Activated T-cell treated with anti-CD3 and anti-CD28 coated beads, Interleukin-2, amount 50 U/mL, for 4 hours (primary cell): ENCODE data around the gene MYOM3. TPM values are rescaled to one million over a fixed set of nuclear protein-coding genes. Genes with fewer than 3 reads are reported as not detected.
"Not testable (repeated sequence)": the region's sequence is repeated elsewhere in the genome, so short reads cannot be mapped to it uniquely, and the experiment has no call there.

Experiments used
- ATAC-seq, 2 donors: fragments of 200-7000 bp; cut with Tn5 transposase; one replicate each; pipeline ENCODE4 v1.10.0; 2021
- DNase-seq: peaks from one replicate; pipeline ENCODE4 v3.0.0-alpha.2; 2020
- H3K27me3 Mint-ChIP-seq: one replicate; pipeline ENCODE4 v1.8.0; 2021; ENCODE audit warnings: low read depth, mixed read lengths
- H3K36me3 Mint-ChIP-seq: one replicate; pipeline ENCODE4 v1.8.0; 2022; ENCODE audit warnings: mixed read lengths; ENCODE audit not compliant: insufficient read depth
- H3K4me1 Mint-ChIP-seq: one replicate; pipeline ENCODE4 v1.8.0; 2021; ENCODE audit warnings: low read depth, mixed read lengths
- H3K4me3 Mint-ChIP-seq: one replicate; pipeline ENCODE4 v1.8.0; 2021; ENCODE audit warnings: mild to moderate bottlenecking, moderate library complexity, mixed read lengths
- H3K9me3 Mint-ChIP-seq: one replicate; pipeline ENCODE4 v1.8.0; 2021; ENCODE audit warnings: mixed read lengths
- total RNA-seq, 3 donors: library from RNA; stranded (reverse); gene quantifications; one replicate each; pipeline ENCODE4 v1.2.1, GENCODE V29; 2021

The MYOM3 gene
- total RNA-seq, 3 donors from 2014 or later = not detected

DNA sequence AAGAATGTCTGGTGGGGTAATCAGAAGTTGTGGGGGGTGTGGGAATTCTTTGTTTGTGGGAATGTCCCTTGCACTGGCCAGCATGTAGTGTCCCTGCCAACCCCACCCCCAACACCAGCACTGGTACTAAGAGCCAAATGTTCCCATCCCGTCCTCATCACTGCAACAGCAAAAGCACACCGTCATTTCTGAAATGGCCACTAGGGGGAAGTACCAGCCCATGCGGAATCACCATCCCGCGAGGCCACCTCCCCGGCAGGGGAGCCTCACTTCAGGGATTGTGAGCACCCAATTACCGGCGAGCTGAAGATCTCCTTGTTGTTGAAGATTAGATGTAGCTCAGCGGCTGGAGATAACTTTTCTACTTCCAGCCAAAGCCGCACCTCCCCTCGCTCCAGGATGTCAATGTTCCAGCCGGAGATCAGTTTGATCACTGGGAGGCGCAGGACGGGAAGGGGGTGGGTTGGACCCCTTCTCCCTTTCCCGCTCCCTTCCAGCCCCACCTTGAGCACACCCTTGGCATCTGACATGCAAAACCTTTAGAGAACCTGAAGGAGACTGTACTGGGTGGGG is 41.0 kb downstream of the MYOM3 start:
- peaks cover 8% of the 10 kb centered on the region for H3K27me3 Mint-ChIP-seq
- H3K9me3 Mint-ChIP-seq = no peaks in the 10 kb centered on the region
- ATAC-seq = peak; percentile 92 to 94
- no peak overlapping the region for H3K4me3 Mint-ChIP-seq
- H3K36me3 Mint-ChIP-seq = no peaks in the 10 kb centered on the region
- peaks cover 4% of the 10 kb centered on the region for H3K4me1 Mint-ChIP-seq
- DNase-seq = peak; percentile 63

DNA sequence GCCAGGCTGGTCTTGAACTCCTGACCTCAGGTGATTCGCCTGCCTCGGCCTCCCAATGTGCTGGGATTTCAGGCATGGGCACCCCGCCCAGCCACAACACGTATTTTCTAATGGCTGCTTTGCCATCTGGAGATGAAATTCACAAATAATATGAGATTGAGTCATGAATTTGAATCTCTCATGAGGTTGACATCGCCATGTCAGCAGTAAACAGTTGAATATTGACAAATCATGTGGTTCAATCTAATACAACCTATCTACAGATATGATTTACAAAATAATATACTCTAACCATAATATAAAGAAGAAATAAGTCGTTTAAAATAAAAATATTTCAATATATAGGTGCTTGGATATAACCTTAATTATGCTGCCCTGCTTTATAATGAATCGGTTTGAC is 42.1 kb downstream of the MYOM3 start:
- no peak for DNase-seq
- no peaks in the 10 kb centered on the region for H3K9me3 Mint-ChIP-seq
- H3K4me1 Mint-ChIP-seq = peaks cover 4% of the 10 kb centered on the region
- no peak for ATAC-seq
- peaks cover 8% of the 10 kb centered on the region for H3K27me3 Mint-ChIP-seq
- H3K4me3 Mint-ChIP-seq = no peak overlapping the region
- no peaks in the 10 kb centered on the region for H3K36me3 Mint-ChIP-seq

DNA sequence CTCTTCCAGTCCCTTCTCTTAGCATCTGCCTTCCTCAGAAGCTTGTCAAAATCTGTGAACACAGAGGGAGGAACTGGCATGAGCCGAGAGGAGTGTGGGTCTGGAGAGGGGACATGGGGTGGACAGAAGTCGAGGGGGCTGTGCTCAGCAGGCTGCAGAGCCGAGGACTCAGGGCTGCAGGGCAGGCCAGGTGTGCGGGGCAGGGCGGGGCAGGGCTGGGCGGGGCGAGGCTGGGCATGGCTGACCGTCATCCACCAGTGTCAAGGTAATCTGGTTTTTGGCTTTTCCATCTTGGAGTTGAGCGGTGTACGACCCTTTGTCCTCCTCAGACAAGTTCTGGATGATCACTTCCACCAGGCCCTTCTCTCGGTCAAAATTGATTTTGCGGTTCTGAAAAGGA is 44.0 kb downstream of the MYOM3 start:
- H3K4me3 Mint-ChIP-seq = no peak overlapping the region
- H3K9me3 Mint-ChIP-seq = no peaks in the 10 kb centered on the region
- peaks cover 4% of the 10 kb centered on the region for H3K4me1 Mint-ChIP-seq
- ATAC-seq (no peak), DNase-seq (no peak)
- H3K36me3 Mint-ChIP-seq = no peaks in the 10 kb centered on the region
- H3K27me3 Mint-ChIP-seq = peaks cover 8% of the 10 kb centered on the region

DNA sequence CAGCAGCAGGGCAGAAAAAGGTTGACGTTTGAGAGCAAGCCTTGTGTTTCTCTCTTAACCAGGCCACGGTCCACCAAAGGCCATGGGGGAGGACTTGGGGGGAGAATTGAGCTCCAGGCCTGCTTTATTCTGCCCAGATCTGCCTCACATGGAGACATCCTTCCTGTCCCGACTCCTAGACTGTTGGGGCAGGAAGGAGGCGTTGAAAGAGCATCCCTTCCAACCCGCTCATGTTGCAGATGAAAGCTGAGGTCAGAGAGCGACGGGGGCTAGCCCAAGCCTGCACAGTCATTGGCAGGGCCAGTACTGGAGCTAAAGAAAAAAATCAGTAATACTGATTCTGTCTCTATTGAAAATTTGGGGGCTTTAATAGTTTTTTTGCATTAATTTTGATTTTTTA is 46.6 kb downstream of the MYOM3 start:
- no peak overlapping the region for H3K4me3 Mint-ChIP-seq
- peaks cover 8% of the 10 kb centered on the region for H3K9me3 Mint-ChIP-seq
- no peak for DNase-seq
- ATAC-seq = no peak
- H3K36me3 Mint-ChIP-seq = no peaks in the 10 kb centered on the region
- H3K27me3 Mint-ChIP-seq = peaks cover 8% of the 10 kb centered on the region
- H3K4me1 Mint-ChIP-seq = no peaks in the 10 kb centered on the region

DNA sequence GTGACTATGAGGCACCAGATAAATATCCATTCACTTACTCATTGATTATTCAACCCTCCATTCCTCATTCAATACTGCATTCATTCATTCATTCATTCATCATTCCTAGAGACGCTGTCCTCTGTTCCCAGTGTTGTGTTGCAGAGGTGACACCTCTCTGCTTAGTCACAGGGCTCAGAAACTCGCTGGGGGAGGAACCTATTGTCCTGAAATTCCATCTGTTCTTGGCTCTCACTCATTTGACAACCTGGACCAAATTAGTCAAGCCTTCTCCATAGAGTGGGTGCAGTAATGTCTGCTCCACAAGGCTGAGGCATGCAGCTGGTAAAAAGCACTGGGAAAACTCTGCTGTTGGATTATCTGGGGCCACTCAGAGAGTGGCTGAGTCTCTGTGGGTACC is 49.7 kb downstream of the MYOM3 start:
- no peaks in the 10 kb centered on the region for H3K36me3 Mint-ChIP-seq
- H3K4me1 Mint-ChIP-seq = no peaks in the 10 kb centered on the region
- DNase-seq (no peak), ATAC-seq (no peak)
- no peak overlapping the region for H3K4me3 Mint-ChIP-seq
- peaks cover 8% of the 10 kb centered on the region for H3K9me3 Mint-ChIP-seq
- H3K27me3 Mint-ChIP-seq = peaks cover 3% of the 10 kb centered on the region

DNA sequence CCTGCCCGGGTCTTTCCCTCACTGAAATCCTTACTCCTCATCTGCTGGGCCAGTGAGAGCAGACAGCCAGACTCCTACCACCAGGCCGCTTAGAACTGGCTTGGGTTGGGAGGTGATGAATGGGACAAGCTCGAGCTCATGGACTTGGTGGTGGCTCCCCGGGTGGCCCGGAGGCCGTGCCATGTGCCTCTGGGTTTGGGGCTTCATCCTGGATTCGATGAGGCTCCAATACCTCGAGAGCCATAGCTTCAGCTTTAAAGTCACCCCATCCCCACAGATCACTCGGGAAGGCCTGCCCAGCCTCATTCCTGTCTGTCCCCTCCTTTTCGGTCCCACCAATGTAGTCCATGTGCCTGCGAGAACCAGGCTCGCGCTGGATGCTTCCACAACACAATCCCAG is 51.5 kb downstream of the MYOM3 start:
- Mint-ChIP-seq H3K27me3 (peaks cover 3% of the 10 kb centered on the region), H3K4me3 (no peak overlapping the region), H3K36me3 (no peaks in the 10 kb centered on the region), H3K4me1 (no peaks in the 10 kb centered on the region), H3K9me3 (peaks cover 8% of the 10 kb centered on the region)
- DNase-seq (no peak), ATAC-seq (no peak)

DNA sequence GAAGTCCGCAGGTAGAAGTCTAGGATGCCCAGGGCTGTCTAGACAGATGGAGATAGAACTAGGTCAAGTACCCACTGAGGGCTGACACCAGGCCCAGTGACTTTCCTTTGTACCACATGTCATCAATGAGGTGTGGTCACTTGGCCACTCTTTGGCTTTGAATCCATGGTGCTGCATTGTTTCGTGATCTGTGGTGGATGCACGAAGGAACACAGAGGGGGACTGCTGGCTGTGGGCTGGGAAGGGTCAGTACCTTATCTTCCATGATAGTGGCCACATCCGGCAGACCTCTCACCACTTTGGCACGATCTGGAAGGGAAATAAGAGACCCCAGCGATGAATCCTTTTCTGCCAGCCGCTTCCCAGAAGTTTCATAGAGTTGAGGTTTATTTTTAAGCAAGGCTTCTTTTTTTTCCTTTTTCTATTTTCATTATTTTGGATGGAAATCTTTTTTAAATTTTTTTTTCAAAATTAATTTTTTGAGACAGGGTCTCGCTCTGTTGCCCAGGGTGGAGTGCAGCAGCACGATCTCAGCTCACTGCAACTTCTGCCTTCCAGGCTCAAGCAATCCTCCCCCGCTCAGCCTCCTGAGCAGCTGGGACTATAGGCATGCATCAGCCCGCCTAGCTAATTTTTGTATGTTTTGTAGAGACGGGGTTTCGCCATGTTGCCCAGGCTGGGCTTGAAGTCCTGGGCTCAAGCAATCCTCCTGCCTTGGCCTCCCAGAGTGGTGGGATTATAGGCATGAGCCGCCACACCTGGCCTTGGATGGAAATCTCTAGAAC is 53.1 kb downstream of the MYOM3 start:
- Mint-ChIP-seq H3K4me3 (no peak overlapping the region), H3K4me1 (no peaks in the 10 kb centered on the region), H3K27me3 (peaks cover 3% of the 10 kb centered on the region), H3K9me3 (peaks cover 8% of the 10 kb centered on the region), H3K36me3 (no peaks in the 10 kb centered on the region)
- no peak for ATAC-seq
- DNase-seq = no peak

DNA sequence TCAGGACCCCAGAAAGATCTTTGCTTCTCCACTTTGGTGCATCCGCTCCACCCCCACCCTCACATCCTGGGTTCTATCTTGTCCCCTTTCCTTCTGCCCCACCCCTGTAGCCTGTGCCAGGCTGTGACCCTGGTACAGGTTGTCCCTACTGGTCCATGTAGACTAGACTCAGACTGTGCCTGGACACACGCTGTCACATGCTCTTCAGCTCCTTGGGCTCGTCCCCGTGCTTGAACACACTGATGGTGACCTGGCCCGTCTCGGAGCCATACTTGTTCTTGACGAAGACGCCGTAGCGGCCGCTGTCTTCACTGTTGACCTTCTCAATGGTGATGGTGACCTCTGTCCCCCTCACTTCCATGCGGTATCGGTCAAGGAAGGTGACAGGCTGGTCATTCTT is 54.8 kb downstream of the MYOM3 start:
- ATAC-seq (no peak), DNase-seq (no peak)
- Mint-ChIP-seq H3K27me3 (peaks cover 2% of the 10 kb centered on the region), H3K9me3 (peaks cover 1% of the 10 kb centered on the region), H3K4me3 (no peak overlapping the region), H3K36me3 (no peaks in the 10 kb centered on the region), H3K4me1 (no peaks in the 10 kb centered on the region)

DNA sequence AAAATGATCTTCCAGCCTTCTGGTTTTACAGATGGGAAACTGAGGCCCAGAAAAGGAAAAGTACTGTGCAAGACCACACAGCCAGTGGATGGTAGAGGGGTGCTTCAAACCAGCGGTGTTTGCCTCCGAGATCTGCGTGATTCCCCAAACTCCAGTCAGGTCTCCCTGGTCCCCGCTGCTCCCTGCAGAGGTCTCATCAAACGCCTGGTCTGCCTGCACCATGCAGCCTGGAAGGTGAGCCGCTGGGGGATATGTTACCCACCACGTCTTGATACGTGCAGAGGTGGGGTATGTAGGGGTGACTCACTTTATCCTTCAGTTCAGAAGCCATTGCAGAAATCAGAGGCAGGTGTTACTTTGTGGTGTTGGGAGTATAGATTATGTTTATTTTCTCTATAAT is 56.3 kb downstream of the MYOM3 start:
- no peaks in the 10 kb centered on the region for H3K9me3 Mint-ChIP-seq
- no peaks in the 10 kb centered on the region for H3K27me3 Mint-ChIP-seq
- no peaks in the 10 kb centered on the region for H3K36me3 Mint-ChIP-seq
- no peak overlapping the region for H3K4me3 Mint-ChIP-seq
- H3K4me1 Mint-ChIP-seq = no peaks in the 10 kb centered on the region
- no peak for ATAC-seq
- no peak for DNase-seq

DNA sequence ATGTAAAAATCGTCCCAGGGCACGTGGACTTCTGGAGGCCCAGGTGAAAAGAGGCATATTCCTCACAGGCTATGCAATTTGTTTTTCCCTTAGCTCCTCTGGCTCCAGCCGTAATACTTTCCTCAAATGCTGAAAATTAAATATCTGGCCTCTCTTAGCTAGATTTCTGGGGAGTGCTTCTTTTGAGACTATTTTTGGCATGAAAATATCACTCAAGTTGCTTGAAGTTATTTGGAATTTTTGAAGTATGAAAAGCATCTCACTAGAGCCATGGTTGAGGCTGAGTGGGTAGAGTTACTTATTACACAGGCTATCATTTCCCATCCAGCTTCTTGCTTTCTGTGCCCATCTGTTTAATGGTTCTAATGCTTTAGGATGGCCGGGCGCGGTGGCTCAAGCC is 59.7 kb downstream of the MYOM3 start:
- DNase-seq = no peak
- peaks cover 2% of the 10 kb centered on the region for H3K27me3 Mint-ChIP-seq
- no peaks in the 10 kb centered on the region for H3K36me3 Mint-ChIP-seq
- H3K4me1 Mint-ChIP-seq = no peaks in the 10 kb centered on the region
- no peak for ATAC-seq
- no peaks in the 10 kb centered on the region for H3K9me3 Mint-ChIP-seq
- H3K4me3 Mint-ChIP-seq = no peak overlapping the region

DNA sequence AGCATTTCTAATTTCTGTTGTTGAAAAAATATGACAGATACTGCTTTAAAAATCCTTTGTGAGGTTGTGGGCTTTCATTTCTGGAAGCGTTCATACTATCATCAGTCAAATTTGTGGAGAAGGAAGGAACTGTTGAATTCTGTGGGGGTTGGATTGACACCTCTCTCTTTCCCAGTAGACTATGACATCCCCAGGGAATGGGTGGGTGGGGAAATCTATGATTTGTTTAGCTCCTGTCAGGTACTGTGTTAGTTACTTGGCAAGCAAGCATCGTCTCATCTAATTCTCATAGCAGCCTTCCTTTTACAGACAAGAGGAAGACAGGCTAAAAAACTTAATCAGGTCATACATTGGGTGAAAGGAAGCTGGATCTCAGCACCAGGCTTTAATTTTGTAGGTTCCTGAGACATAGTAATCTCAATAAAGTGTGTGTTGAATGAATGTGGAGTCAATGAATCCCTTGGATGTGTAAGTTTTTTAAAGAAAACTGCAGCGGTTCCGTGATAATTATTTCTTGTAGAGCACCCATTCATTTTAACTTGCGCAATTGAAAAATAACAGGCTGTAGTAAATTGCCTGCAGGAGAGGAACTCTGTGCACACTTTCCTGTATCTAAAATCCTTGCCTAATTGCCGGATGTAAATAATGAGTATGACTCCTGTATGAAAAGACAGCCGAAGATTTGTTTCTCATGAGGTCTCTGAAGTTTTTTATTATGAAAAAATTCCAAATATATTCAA is 60.6 kb downstream of the MYOM3 start:
- no peak for ATAC-seq
- H3K36me3 Mint-ChIP-seq = no peaks in the 10 kb centered on the region
- DNase-seq = no peak
- H3K4me1 Mint-ChIP-seq = no peaks in the 10 kb centered on the region
- no peak overlapping the region for H3K4me3 Mint-ChIP-seq
- H3K9me3 Mint-ChIP-seq = no peaks in the 10 kb centered on the region
- peaks cover 7% of the 10 kb centered on the region for H3K27me3 Mint-ChIP-seq

DNA sequence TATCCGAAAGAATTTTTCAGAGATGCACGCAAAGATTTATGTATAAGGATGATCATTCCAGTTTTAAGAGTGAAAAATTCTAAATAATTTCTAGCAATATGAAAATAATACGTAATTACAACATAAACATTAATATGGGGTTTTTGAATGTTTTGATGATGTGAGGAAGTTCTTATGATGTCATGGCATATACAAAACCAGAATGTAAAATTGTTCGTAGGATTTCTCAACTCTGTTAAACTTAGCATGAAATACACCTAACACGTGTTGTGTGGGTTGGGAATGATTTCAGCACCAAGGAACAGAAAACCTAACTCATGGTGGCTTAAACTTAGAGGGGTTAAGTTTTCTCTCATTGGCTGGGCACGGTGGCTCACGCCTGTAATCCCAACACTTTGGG is 62.2 kb downstream of the MYOM3 start:
- ATAC-seq (no peak), DNase-seq (no peak)
- Mint-ChIP-seq H3K4me1 (no peaks in the 10 kb centered on the region), H3K4me3 (no peak overlapping the region), H3K36me3 (no peaks in the 10 kb centered on the region), H3K9me3 (no peaks in the 10 kb centered on the region), H3K27me3 (peaks cover 7% of the 10 kb centered on the region)

DNA sequence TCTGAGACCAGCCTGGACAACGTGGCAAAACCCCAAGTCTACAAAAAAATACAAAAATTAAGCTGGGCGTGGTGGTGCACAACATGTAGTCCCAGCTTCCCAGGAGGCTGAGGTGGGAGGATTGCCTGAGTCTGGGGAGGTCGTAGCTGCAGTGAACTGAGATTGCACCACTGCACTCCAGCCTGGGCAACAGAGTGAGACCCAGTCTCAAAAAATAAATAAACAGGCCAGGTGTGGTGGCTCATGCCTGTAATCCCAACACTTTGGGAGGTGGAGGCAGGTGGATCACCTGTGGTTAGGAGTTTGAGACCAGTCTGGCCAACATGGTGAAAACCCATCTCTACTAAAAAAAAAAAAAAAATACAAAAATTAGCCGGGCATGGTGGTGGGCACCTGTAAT is 63.0 kb downstream of the MYOM3 start:
- not testable (repeated sequence) for H3K9me3 Mint-ChIP-seq, H3K36me3 Mint-ChIP-seq, ATAC-seq, H3K4me1 Mint-ChIP-seq, H3K4me3 Mint-ChIP-seq, DNase-seq, H3K27me3 Mint-ChIP-seq

DNA sequence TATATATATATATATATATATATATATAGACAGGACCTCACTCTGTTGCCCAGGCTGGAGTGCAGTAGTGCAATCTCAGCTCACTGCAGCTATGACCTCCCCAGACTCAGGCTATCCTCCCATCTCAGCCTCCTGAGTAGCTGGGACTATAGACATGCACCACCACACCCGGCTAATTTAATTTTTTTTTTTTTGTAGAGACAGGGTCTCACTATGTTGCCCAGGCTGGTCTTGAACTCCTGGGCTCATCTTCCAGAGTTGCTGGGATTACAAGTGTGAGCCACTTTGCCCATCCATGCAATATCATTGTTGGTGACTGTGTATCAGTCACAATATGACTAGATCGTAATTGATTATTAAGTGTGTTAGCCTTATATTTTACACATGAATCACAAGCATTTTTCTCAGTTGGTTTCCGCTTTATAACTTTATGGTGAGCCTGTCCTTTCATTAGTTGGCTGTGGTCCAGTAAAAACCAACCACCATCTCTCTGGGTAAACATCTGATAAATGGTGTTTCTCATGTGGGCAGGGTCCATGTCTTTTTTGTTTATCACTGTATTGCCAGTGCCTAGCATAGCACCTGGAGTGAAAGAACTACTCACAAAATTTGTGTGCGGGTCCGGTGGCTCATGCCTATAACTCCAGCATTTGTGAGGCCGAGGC is 63.6 kb downstream of the MYOM3 start:
- no peaks in the 10 kb centered on the region for H3K4me1 Mint-ChIP-seq
- H3K27me3 Mint-ChIP-seq = peaks cover 7% of the 10 kb centered on the region
- DNase-seq (no peak), ATAC-seq (no peak)
- H3K9me3 Mint-ChIP-seq = no peaks in the 10 kb centered on the region
- no peak overlapping the region for H3K4me3 Mint-ChIP-seq
- H3K36me3 Mint-ChIP-seq = no peaks in the 10 kb centered on the region
